Activated CD4-positive, alpha-beta T cell treated with anti-CD3 and anti-CD28 coated beads, Interleukin-2, amount 10 ng/mL, durations not matched to agents 24 days and 14 days (primary cell): ENCODE results near the gene MBD5. TPM values are rescaled to one million over a fixed set of nuclear protein-coding genes. Genes with fewer than 3 reads are reported as not detected.

Experiments
- total RNA-seq: library from RNA; stranded (reverse); gene quantifications from 2 replicates; pipeline ENCODE4 v1.2.3, GENCODE V29; 2022

MBD5 gene
- total RNA-seq, 1 donor from 2014 or later, result 24.6 TPM

Other genes with a start within 250 kb of the MBD5 start
- 2.0 and 2.5 TPM in 2 replicates for gene ACVR2A, start 176.1 kb upstream of the MBD5 start, total RNA-seq
- gene ORC4, start 354 bp upstream of the MBD5 start, total RNA-seq, result 27.0 and 36.2 TPM in 2 replicates